ENCODE data around the gene CCDC120.

CCDC120 gene, protein sequence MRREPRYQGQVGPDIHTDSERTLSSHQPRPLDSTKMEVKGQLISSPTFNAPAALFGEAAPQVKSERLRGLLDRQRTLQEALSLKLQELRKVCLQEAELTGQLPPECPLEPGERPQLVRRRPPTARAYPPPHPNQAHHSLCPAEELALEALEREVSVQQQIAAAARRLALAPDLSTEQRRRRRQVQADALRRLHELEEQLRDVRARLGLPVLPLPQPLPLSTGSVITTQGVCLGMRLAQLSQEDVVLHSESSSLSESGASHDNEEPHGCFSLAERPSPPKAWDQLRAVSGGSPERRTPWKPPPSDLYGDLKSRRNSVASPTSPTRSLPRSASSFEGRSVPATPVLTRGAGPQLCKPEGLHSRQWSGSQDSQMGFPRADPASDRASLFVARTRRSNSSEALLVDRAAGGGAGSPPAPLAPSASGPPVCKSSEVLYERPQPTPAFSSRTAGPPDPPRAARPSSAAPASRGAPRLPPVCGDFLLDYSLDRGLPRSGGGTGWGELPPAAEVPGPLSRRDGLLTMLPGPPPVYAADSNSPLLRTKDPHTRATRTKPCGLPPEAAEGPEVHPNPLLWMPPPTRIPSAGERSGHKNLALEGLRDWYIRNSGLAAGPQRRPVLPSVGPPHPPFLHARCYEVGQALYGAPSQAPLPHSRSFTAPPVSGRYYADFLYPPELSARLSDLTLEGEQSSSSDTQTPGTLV
- total RNA-seq: 8.3 to 9.9 (median 8.7) reads per million in 3 donors

- DNase-seq: no peak
- no peak within 1 kb of the TSS for H3K4me3 ChIP-seq (ENCODE audit: insufficient read depth, low read depth, low read length, poor library complexity, severe bottlenecking)
These were observed at the start of gene CCDC120 for GRCh38 chrX:49058794-49059193. Gene CCDC120, plus strand, starts transcription at chrX:49058999. Its CDS starts 3,043 bp downstream, at chrX:49062042.

GRCh38 chrX:49019050-49019449 lies 39.7 kb upstream of the CCDC120 start:
- Histone ChIP-seq H3K9me3 (ENCODE audit: control insufficient read depth, low read length) (no peaks in the 10 kb centered on the region), H3K4me1 (ENCODE audit: control insufficient read depth, insufficient read depth, low read length, poor library complexity, severe bottlenecking) (no peaks in the 10 kb centered on the region), H3K27me3 (replicated peaks; ENCODE audit: control insufficient read depth, insufficient read depth, low read length, poor library complexity, severe bottlenecking) (no peaks in the 10 kb centered on the region), H3K36me3 (ENCODE audit: control insufficient read depth, insufficient read depth, low read length) (no peaks in the 10 kb centered on the region), H3K27ac (ENCODE audit: insufficient read depth, low read length, poor library complexity, severe bottlenecking) (no peak overlapping the region), H3K4me3 (ENCODE audit: insufficient read depth, low read depth, low read length, poor library complexity, severe bottlenecking) (no peak overlapping the region)
- no peak for DNase-seq

More at GRCh38 chrX:49058794-49059193, at the start of gene CCDC120:
- Histone ChIP-seq H3K4me1 (ENCODE audit: control insufficient read depth, insufficient read depth, low read length, poor library complexity, severe bottlenecking) (no peaks in the 10 kb centered on the region), H3K9me3 (ENCODE audit: control insufficient read depth, low read length) (no peaks in the 10 kb centered on the region), H3K27ac (ENCODE audit: insufficient read depth, low read length, poor library complexity, severe bottlenecking) (no peak within 1 kb of the TSS), H3K27me3 (replicated peaks; ENCODE audit: control insufficient read depth, insufficient read depth, low read length, poor library complexity, severe bottlenecking) (no peaks in the 10 kb centered on the region), H3K36me3 (ENCODE audit: control insufficient read depth, insufficient read depth, low read length) (no peaks in the 10 kb centered on the region)

DNA sequence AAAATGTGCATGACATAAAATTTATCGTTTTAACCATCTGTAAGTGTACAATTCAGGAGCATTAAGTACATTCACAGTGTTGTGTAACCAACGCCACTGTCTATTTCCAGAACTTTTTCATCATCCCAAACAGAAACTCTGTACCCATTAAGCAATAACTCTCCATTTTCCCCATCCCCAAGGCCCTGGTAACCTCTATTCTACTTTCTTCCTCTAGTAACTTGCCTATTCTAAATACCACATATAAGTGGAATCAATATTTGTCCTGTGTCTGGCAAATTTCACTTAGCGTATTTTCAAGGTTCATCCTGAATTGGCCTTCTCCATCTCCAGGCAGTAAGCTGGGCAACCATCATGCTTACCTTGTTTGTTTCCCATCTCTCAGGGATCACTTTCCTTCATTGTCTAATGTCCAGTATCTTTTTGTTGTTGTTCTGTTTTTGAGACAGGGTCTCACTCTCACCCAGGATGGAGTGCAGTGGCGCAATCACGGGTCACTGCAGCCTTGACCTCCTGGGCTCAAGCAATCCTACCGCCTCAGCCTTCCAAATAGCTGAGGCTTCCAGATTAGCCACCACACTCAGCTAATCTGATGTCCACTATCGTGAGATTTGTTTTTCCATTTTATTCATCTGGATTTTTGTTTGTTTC lies 39.1 kb upstream of the CCDC120 start:
- no peak for DNase-seq
- no peak overlapping the region for H3K4me3 ChIP-seq (ENCODE audit: insufficient read depth, low read depth, low read length, poor library complexity, severe bottlenecking)
- H3K36me3 ChIP-seq (ENCODE audit: control insufficient read depth, insufficient read depth, low read length): no peaks in the 10 kb centered on the region
- no peaks in the 10 kb centered on the region for H3K4me1 ChIP-seq (ENCODE audit: control insufficient read depth, insufficient read depth, low read length, poor library complexity, severe bottlenecking)
- H3K27ac ChIP-seq (ENCODE audit: insufficient read depth, low read length, poor library complexity, severe bottlenecking): no peak overlapping the region
- no peaks in the 10 kb centered on the region for H3K27me3 ChIP-seq (replicated peaks; ENCODE audit: control insufficient read depth, insufficient read depth, low read length, poor library complexity, severe bottlenecking)
- H3K9me3 ChIP-seq (ENCODE audit: control insufficient read depth, low read length): no peaks in the 10 kb centered on the region

DNA sequence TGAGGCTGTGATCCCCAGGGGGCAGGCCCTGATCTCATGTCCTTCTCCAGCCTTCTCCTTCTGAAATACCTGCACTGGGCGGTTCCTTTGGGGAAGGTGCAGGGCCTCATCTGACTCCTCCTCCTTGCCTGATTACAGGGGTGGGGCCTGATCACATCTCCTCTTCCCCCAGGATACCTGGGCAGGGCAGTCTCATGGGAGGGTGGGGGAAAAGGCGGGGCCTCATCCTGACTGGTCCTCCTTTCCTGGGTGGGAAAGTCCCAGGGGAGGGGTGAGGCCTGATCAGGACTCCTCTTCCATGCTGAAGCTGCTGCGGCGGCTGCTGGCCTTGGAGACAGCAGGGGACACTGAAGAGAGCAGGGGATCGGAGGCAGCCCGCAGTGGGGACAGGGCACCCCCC lies 28.9 kb upstream of the CCDC120 start:
- no peak overlapping the region for H3K27ac ChIP-seq (ENCODE audit: insufficient read depth, low read length, poor library complexity, severe bottlenecking)
- H3K9me3 ChIP-seq (ENCODE audit: control insufficient read depth, low read length): no peaks in the 10 kb centered on the region
- no peak overlapping the region for H3K4me3 ChIP-seq (ENCODE audit: insufficient read depth, low read depth, low read length, poor library complexity, severe bottlenecking)
- H3K36me3 ChIP-seq (ENCODE audit: control insufficient read depth, insufficient read depth, low read length): peaks cover 9% of the 10 kb centered on the region
- H3K4me1 ChIP-seq (ENCODE audit: control insufficient read depth, insufficient read depth, low read length, poor library complexity, severe bottlenecking): no peaks in the 10 kb centered on the region
- DNase-seq: no peak
- H3K27me3 ChIP-seq (replicated peaks; ENCODE audit: control insufficient read depth, insufficient read depth, low read length, poor library complexity, severe bottlenecking): no peaks in the 10 kb centered on the region

DNA sequence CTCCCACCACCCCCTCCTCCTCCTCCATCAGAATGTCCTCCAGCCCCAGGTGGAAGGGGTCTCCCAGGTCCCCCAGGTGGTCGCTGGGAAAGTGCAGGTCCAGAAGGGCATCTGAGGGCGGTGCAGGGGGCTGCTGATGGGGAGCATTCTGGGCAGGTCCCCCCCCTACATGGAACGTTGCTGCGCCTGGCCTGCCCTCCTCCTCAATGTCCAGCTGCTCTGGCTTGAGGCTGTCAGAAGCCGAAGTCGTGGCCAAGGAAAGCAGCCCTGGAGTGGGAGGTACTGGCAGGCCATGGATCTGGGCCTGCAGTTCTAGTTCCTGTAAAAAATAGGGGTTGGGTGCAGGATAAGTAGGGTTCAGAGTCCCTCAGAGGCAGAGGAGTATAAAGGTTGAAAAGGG lies 28.5 kb upstream of the CCDC120 start:
- H3K36me3 ChIP-seq (ENCODE audit: control insufficient read depth, insufficient read depth, low read length): peaks cover 9% of the 10 kb centered on the region

GRCh38 chrX:49037883-49038475 lies 20.8 kb upstream of the CCDC120 start:
- H3K36me3 ChIP-seq (ENCODE audit: control insufficient read depth, insufficient read depth, low read length): peaks cover 23% of the 10 kb centered on the region
- DNase-seq: no peak

More for the DNA sequence above, 28.5 kb upstream of the CCDC120 start:
- H3K9me3 ChIP-seq (ENCODE audit: control insufficient read depth, low read length): no peaks in the 10 kb centered on the region
- H3K4me3 ChIP-seq (ENCODE audit: insufficient read depth, low read depth, low read length, poor library complexity, severe bottlenecking): no peak overlapping the region
- H3K27ac ChIP-seq (ENCODE audit: insufficient read depth, low read length, poor library complexity, severe bottlenecking): no peak overlapping the region
- H3K27me3 ChIP-seq (replicated peaks; ENCODE audit: control insufficient read depth, insufficient read depth, low read length, poor library complexity, severe bottlenecking): no peaks in the 10 kb centered on the region
- H3K4me1 ChIP-seq (ENCODE audit: control insufficient read depth, insufficient read depth, low read length, poor library complexity, severe bottlenecking): no peaks in the 10 kb centered on the region
- no peak for DNase-seq

GRCh38 chrX:49039598-49040375 lies 19.0 kb upstream of the CCDC120 start:
- peak; percentile 18 to 41 (median 36) for DNase-seq

More at GRCh38 chrX:49037883-49038475, 20.8 kb upstream of the CCDC120 start:
- no peaks in the 10 kb centered on the region for H3K27me3 ChIP-seq (replicated peaks; ENCODE audit: control insufficient read depth, insufficient read depth, low read length, poor library complexity, severe bottlenecking)
- no peak overlapping the region for H3K4me3 ChIP-seq (ENCODE audit: insufficient read depth, low read depth, low read length, poor library complexity, severe bottlenecking)
- peaks cover 14% of the 10 kb centered on the region for H3K4me1 ChIP-seq (ENCODE audit: control insufficient read depth, insufficient read depth, low read length, poor library complexity, severe bottlenecking)
- no peaks in the 10 kb centered on the region for H3K9me3 ChIP-seq (ENCODE audit: control insufficient read depth, low read length)
- H3K27ac ChIP-seq (ENCODE audit: insufficient read depth, low read length, poor library complexity, severe bottlenecking): no peak overlapping the region

GRCh38 chrX:49040376-49040955 lies 18.3 kb upstream of the CCDC120 start:
- no peak overlapping the region for H3K4me3 ChIP-seq (ENCODE audit: insufficient read depth, low read depth, low read length, poor library complexity, severe bottlenecking)

More at GRCh38 chrX:49039598-49040375, 19.0 kb upstream of the CCDC120 start:
- no peak overlapping the region for H3K27ac ChIP-seq (ENCODE audit: insufficient read depth, low read length, poor library complexity, severe bottlenecking)
- H3K36me3 ChIP-seq (ENCODE audit: control insufficient read depth, insufficient read depth, low read length): peaks cover 15% of the 10 kb centered on the region
- no peaks in the 10 kb centered on the region for H3K27me3 ChIP-seq (replicated peaks; ENCODE audit: control insufficient read depth, insufficient read depth, low read length, poor library complexity, severe bottlenecking)
- peaks cover 17% of the 10 kb centered on the region for H3K4me1 ChIP-seq (ENCODE audit: control insufficient read depth, insufficient read depth, low read length, poor library complexity, severe bottlenecking)
- no peaks in the 10 kb centered on the region for H3K9me3 ChIP-seq (ENCODE audit: control insufficient read depth, low read length)
- H3K4me3 ChIP-seq (ENCODE audit: insufficient read depth, low read depth, low read length, poor library complexity, severe bottlenecking): no peak overlapping the region

More at GRCh38 chrX:49040376-49040955, 18.3 kb upstream of the CCDC120 start:
- H3K27me3 ChIP-seq (replicated peaks; ENCODE audit: control insufficient read depth, insufficient read depth, low read length, poor library complexity, severe bottlenecking): no peaks in the 10 kb centered on the region
- H3K36me3 ChIP-seq (ENCODE audit: control insufficient read depth, insufficient read depth, low read length): peaks cover 15% of the 10 kb centered on the region
- peaks cover 17% of the 10 kb centered on the region for H3K4me1 ChIP-seq (ENCODE audit: control insufficient read depth, insufficient read depth, low read length, poor library complexity, severe bottlenecking)
- no peak for DNase-seq
- H3K27ac ChIP-seq (ENCODE audit: insufficient read depth, low read length, poor library complexity, severe bottlenecking): no peak overlapping the region
- no peaks in the 10 kb centered on the region for H3K9me3 ChIP-seq (ENCODE audit: control insufficient read depth, low read length)
